HUDEP-2 (cell line): ENCODE measurements around the gene PLA2G12A.

Source experiments
- DNase-seq, 76 experiments: peaks; one replicate each; lab custom pipeline; 2025; ENCODE audit not compliant: unreplicated experiment in 76 of 76; lab: John Stamatoyannopoulos, UW

PLA2G12A gene

GRCh38 chr4:109730619-109731545 lies 1.0 kb upstream of the PLA2G12A start:
- DNase-seq, result no peak

GRCh38 chr4:109729117-109729717 lies 653 bp downstream of the PLA2G12A start:
- DNase-seq, result peak in 12 of 76 experiments; percentile 2 to 83 (median 37)

GRCh38 chr4:109728385-109728784 lies 1.5 kb downstream of the PLA2G12A start:
- no peak for DNase-seq

- DNase-seq, result no peak
Measured at GRCh38 chr4:109723110-109723509, 6.8 kb downstream of the PLA2G12A start.

GRCh38 chr4:109722357-109722756 lies 7.5 kb downstream of the PLA2G12A start:
- no peak for DNase-seq

- no peak for DNase-seq
Measured at GRCh38 chr4:109721033-109721432, 8.8 kb downstream of the PLA2G12A start.

GRCh38 chr4:109719604-109720003 lies 10.3 kb downstream of the PLA2G12A start:
- no peak for DNase-seq

- no peak for DNase-seq
Measured at GRCh38 chr4:109718759-109719158, 11.1 kb downstream of the PLA2G12A start.

- no peak for DNase-seq
Measured at GRCh38 chr4:109713500-109713899, 16.4 kb downstream of the PLA2G12A start.

- DNase-seq, result no peak
Measured at GRCh38 chr4:109708990-109709389, 20.9 kb downstream of the PLA2G12A start.

- no peak for DNase-seq
Measured at GRCh38 chr4:109708435-109708834, 21.4 kb downstream of the PLA2G12A start.

- peak in 1 of 76 experiments; percentile 19 for DNase-seq
Measured at GRCh38 chr4:109703664-109704361, 26.1 kb downstream of the PLA2G12A start.

- DNase-seq, result peak in 74 of 76 experiments; percentile 1 to 87 (median 66)
Measured at GRCh38 chr4:109702950-109703663, 26.8 kb downstream of the PLA2G12A start, which contains the start of gene CASP6. TSS of gene CASP6 (minus strand) at chr4:109703445. CDS start at chr4:109703395, 50 bp downstream.

- peak in 24 of 76 experiments; percentile 1 to 37 (median 7) for DNase-seq
Measured at GRCh38 chr4:109701566-109702410, 28.1 kb downstream of the PLA2G12A start.

GRCh38 chr4:109699553-109700225 lies 30.2 kb downstream of the PLA2G12A start:
- DNase-seq, result no peak

- DNase-seq, result no peak
Measured at GRCh38 chr4:109698656-109699055, 31.2 kb downstream of the PLA2G12A start.

GRCh38 chr4:109691411-109691920 lies 38.4 kb downstream of the PLA2G12A start:
- DNase-seq, result no peak

- DNase-seq, result no peak
Measured at GRCh38 chr4:109690690-109691410, 39.0 kb downstream of the PLA2G12A start.
